NT2/D1 (cell line): ENCODE measurements around the gene POPDC2.

Experiments
- DNase-seq: peaks from one replicate; pipeline ENCODE4 v3.0.0-alpha.2; 2011; ENCODE audit warnings: low read depth, low spot score
- H3K27me3 ChIP-seq: 2 replicates; pipeline ENCODE4 v1.6.0; 2011; ENCODE audit warnings: mild to moderate bottlenecking; ENCODE audit not compliant: insufficient read length, insufficient read depth
- H3K36me3 ChIP-seq: 2 replicates; pipeline ENCODE4 v1.6.1; 2011; ENCODE audit warnings: mild to moderate bottlenecking, low read length, mixed read lengths; ENCODE audit not compliant: insufficient read depth, insufficient read length
- H3K4me1 ChIP-seq: 2 replicates; pipeline ENCODE4 v1.5.1; 2011; ENCODE audit not compliant: insufficient read depth, insufficient read length
- H3K4me3 ChIP-seq: 2 replicates; pipeline ENCODE4 v1.5.1; 2011; ENCODE audit warnings: low read depth; ENCODE audit not compliant: insufficient read length
- H3K9ac ChIP-seq: 2 replicates; pipeline ENCODE4 v1.6.0; 2011; ENCODE audit warnings: low read depth; ENCODE audit not compliant: insufficient read length
- H3K9me3 ChIP-seq: 2 replicates; pipeline ENCODE4 v1.5.1; 2011; ENCODE audit warnings: mild to moderate bottlenecking, low read length; ENCODE audit not compliant: insufficient read depth
- SUZ12 ChIP-seq: IDR thresholded peaks from 2 replicates; pipeline ENCODE4 v1.6.1; 2011; ENCODE audit not compliant: insufficient read length, insufficient read depth; ENCODE audit errors: extremely low read depth
- YY1 ChIP-seq: IDR thresholded peaks from 2 replicates; pipeline ENCODE4 v1.6.1; 2011; ENCODE audit not compliant: insufficient read length, insufficient read depth
- ZNF274 ChIP-seq: IDR thresholded peaks from 2 replicates; pipeline ENCODE4 v1.6.1; 2011; ENCODE audit warnings: mild to moderate bottlenecking, low read depth, low read length

POPDC2 gene

DNA sequence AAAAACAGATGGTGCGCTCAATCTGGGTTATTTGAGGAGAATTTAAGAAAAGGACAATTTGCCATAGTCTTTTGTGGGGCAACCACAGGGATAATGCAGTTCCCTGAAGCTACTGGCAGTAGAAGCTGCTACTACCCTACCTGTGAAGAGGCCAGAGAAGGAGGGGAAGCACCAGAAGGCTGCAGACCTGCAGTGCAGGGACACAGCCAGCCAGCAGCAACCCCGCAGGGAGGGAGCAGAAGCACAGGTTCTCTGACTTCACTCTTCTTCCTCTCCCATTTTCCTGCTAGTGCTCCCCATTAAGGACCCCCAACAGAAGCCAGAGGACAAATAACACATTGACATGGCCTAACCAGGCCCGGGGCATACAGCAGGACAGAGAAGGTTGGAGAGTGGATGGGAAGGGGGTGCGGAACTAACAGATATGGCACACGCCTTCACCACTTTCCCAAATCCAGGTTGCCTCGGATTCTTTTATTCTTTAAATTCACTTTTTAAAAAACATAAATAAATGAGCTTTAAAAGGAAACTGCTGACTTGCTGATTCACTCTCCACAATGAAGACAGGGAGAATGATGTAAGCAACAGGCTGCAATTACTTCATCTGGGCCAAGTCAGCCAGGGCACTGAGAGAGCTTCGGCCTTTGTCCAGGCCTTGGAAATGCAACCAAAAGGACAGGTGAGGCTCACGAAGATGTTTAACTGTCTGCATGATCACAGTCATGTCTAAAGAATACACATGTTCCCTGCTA is 30.1 kb downstream of the POPDC2 start:
- Histone ChIP-seq H3K9ac (no peak overlapping the region), H3K27me3 (no peaks in the 10 kb centered on the region), H3K4me1 (no peaks in the 10 kb centered on the region), H3K36me3 (no peaks in the 10 kb centered on the region), H3K9me3 (no peaks in the 10 kb centered on the region), H3K4me3 (no peak overlapping the region)
- DNase-seq: no peak
- TF ChIP-seq YY1 (no peak), ZNF274 (no peak), SUZ12 (no peak)

DNA sequence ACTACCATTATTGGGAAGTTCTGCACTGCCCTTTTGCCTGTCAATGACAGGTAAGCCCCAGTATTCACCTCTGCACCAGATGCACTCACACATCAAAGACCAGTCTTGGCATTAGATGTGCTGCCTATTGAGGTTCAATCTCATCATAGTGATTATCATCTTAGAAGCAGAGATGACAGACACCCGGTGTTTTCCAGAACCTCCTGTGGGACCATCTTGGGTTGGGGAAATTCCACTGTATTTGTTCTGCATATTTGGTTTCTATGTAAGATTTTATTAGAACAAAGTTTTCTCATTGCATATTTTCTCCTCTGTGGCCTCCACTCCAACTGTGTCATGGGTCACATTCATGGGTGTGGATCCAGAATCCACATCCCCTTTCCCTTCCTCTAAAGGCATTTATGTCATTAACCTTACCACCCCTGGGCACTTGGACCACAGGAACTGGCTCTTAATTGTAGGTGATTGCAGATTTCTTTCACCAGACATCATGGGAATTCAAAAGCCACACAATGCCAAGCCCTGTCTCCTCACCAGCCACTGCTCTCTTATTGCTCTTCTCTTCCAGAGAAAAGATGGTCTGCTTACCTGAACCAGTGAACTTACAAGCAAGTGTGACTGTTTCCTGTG is 31.5 kb downstream of the POPDC2 start:
- no peak overlapping the region for H3K9ac ChIP-seq
- no peaks in the 10 kb centered on the region for H3K36me3 ChIP-seq
- H3K4me1 ChIP-seq: no peaks in the 10 kb centered on the region
- no peak overlapping the region for H3K4me3 ChIP-seq
- no peak for TF ChIP-seq YY1
- TF ChIP-seq SUZ12: no peak
- no peak for TF ChIP-seq ZNF274
- H3K27me3 ChIP-seq: no peaks in the 10 kb centered on the region
- no peaks in the 10 kb centered on the region for H3K9me3 ChIP-seq
- DNase-seq: no peak

DNA sequence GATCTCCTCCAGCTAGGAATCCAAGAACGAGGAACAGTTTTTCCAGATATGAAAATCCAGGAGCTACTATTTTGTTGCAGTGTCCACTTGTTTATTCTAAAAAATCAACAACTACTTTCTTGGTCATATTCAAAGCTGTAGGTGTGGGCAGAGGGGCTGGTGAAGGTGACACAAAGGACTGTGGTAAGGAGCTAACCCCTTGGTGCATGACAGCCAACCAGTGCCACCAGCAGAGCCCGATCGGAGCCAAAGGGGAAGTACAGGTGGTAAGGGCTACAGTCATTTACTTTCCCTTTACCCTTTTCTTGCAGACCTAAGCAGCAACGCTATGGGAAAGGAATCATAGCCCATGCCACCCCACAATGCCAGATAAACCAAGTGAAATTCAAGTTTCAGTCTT is 32.0 kb downstream of the POPDC2 start:
- Histone ChIP-seq H3K9me3 (no peaks in the 10 kb centered on the region), H3K9ac (no peak overlapping the region), H3K4me3 (no peak overlapping the region), H3K4me1 (no peaks in the 10 kb centered on the region), H3K36me3 (no peaks in the 10 kb centered on the region), H3K27me3 (no peaks in the 10 kb centered on the region)
- no peak for TF ChIP-seq ZNF274
- no peak for TF ChIP-seq YY1
- no peak for TF ChIP-seq SUZ12
- DNase-seq: no peak

DNA sequence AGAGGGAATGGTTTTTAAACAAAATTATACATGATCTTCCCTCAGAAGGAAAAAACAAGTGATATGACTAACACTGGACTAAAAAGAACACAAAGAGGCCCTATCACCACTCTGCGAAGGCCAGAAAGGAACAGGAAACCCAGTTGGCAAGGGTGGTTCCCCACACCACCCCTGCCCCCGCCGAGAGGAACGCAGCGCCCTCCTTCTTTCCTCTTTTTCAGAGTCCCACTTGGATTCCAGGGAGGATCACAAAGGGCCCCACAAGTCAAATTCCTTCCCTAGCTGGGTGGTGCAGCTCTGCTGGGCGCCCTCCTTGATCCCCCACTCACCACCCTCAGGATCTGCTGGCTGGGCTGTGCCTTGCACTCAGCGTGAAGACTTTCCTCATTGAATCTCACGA is 32.9 kb downstream of the POPDC2 start:
- no peaks in the 10 kb centered on the region for H3K9me3 ChIP-seq
- no peak overlapping the region for H3K4me3 ChIP-seq
- TF ChIP-seq ZNF274 (no peak), YY1 (no peak), SUZ12 (no peak)
- H3K27me3 ChIP-seq: no peaks in the 10 kb centered on the region
- H3K36me3 ChIP-seq: no peaks in the 10 kb centered on the region
- no peak overlapping the region for H3K9ac ChIP-seq
- no peak for DNase-seq
- no peaks in the 10 kb centered on the region for H3K4me1 ChIP-seq

DNA sequence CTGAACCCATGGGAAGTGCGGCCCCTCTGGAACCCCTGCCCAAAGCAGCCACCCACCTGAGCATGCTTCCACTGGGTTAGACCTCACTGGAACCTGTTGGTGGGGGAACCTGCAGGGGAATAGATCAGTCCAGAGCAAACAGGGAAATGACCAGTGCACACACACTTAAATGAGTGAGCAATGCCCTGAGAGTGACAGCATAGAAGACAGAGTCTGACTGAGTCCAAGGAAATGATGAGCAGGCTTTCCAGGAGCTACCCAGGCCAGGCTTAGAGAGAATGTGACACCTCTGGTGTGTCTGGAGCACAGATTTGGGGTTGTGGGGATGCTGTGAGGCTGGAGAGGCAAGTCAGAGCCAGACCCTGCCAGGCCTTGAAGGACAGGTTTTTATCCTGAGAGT is 34.2 kb downstream of the POPDC2 start:
- no peak overlapping the region for H3K4me3 ChIP-seq
- H3K27me3 ChIP-seq: no peaks in the 10 kb centered on the region
- no peaks in the 10 kb centered on the region for H3K36me3 ChIP-seq
- no peak for DNase-seq
- TF ChIP-seq SUZ12 (no peak), YY1 (no peak), ZNF274 (no peak)
- H3K9ac ChIP-seq: no peak overlapping the region
- H3K4me1 ChIP-seq: no peaks in the 10 kb centered on the region
- H3K9me3 ChIP-seq: no peaks in the 10 kb centered on the region

DNA sequence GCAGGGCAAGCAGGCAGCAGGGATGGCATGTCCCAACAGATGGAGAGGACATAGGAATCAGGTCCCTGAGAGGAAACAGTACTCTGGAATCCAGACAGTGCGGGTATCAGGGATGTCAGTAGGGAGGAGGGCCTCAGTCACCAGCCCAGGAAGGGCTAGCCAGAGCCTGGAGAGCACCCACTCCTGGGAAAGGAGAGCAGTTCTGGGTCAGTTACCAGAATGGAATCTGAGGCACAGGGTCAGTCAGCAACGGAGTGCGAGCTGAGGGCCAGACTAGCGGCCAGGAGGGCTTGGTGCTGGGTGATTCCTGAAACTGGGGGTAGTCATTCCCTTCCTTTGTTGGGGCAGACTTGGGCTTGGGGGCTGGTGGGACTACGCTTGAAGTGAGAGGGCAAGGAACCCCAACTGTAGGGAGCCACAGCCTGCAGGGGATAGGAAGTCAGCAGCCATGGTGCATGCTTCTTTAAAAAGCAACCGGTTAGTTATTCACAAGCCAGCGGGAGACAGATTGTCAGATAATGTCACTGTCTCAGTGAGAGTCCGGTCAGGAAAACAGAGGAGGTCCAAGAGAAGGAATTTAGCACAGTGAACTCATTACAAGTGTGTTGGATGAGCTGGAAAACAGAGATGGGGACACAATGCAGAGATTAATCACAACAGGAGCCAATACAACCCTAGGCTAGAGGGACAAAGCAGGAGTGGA is 34.8 kb downstream of the POPDC2 start:
- no peak for TF ChIP-seq ZNF274
- TF ChIP-seq YY1: no peak
- TF ChIP-seq SUZ12: no peak
- Histone ChIP-seq H3K4me3 (no peak overlapping the region), H3K9me3 (no peaks in the 10 kb centered on the region), H3K9ac (no peak overlapping the region), H3K36me3 (no peaks in the 10 kb centered on the region), H3K4me1 (no peaks in the 10 kb centered on the region), H3K27me3 (no peaks in the 10 kb centered on the region)
- no peak for DNase-seq
